HK-2 (cell line): ENCODE results near the gene GASK1A.
"Not testable (repeated sequence)": the region's sequence is repeated elsewhere in the genome, so short reads cannot be mapped to it uniquely, and the experiment has no call there.

Experiments
- DNase-seq: peaks from one replicate; pipeline ENCODE4 v3.0.0-alpha.2; 2018; ENCODE audit not compliant: unreplicated experiment

GASK1A gene

GRCh38 chr3:43062040-43062563, 83.0 kb downstream of the GASK1A start:
- no peak for DNase-seq

DNA sequence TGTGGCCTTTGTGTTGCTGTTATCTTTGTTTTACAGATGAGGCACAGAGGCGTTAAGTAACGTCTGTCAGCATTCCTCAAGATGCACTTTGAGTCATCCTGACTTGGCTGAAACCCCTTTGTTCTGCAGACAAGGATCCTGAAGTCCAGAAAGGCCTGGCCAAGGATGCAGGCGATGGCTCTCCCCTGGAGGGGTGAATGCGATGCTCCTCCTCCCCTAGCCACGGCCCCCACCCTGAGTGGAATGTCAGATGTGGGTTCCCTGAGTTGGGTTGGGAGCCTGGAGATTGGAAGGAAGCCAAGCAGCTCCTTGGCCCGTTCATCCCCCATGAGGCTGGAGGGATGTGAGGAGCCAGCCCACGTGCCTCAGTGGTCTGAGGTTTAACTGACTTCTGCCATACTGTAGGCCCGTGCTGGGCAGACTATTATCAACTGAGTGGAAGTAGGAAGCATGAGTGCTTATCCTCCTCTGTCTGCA, 83.5 kb downstream of the GASK1A start:
- DNase-seq, result no peak

DNA sequence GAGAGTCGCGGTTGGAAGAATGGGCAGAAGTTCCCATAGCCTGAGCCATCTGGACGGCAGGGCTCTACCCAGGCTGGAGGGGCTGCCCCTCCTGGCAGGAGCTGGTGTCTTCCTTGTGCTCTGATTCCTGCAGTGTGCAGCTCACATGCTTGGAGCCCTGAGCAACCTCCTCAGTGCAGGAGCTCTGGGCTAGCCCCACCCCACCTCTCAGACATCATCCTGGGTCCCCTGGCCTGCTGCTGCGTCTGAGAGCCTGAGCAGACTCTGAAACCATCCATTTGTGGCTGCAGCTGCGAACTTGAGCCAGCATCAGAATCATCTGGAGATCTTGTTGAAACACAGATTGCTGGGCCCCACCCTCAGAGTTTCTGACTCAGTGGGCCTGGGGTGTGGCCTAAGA, 84.0 kb downstream of the GASK1A start:
- DNase-seq, result no peak

GRCh38 chr3:43070670-43071069, 91.6 kb downstream of the GASK1A start:
- not testable (repeated sequence) for DNase-seq

GRCh38 chr3:43071313-43071893, 92.3 kb downstream of the GASK1A start:
- no peak for DNase-seq

- DNase-seq, result no peak
These were observed 93.2 kb downstream of the GASK1A start for GRCh38 chr3:43072361-43072760.

- no peak for DNase-seq
These were observed 94.2 kb downstream of the GASK1A start for GRCh38 chr3:43073116-43073835.

DNA sequence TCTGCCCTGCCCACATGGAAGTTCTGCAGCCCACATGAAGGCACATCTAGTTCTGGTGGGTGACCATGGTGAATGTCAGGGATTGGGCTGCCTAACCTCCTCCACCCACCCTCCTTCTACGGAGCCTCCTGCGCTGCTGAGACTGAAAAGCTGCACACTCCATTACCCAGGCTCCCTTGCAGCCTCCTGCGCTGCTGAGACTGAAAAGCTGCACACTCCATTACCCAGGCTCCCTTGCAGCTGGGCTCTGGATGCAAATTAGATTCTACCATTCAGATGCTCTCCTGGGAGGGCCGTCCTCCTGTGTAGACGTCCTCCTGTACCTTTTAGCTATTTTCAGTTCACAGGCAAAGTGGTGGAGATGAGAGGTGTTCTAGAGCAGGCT, 94.7 kb downstream of the GASK1A start:
- no peak for DNase-seq

DNA sequence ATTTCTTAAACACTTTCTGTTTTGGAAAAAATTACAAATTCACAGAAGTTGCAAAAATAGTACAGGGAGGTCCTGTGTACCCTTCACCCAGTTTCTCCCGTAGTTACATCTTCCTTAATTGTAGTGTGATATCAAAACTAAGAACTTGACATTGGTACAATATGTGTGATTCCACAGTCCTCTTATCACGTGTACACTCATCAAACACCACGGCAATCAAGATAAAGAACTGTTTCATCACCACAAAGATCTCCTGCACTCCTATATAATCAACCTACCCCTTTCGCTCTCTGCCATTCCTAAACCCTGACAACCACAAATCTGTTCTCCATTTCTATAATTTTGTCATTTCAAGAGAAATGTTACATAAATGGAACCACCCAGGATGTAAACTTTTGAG, 95.4 kb downstream of the GASK1A start:
- no peak for DNase-seq

DNA sequence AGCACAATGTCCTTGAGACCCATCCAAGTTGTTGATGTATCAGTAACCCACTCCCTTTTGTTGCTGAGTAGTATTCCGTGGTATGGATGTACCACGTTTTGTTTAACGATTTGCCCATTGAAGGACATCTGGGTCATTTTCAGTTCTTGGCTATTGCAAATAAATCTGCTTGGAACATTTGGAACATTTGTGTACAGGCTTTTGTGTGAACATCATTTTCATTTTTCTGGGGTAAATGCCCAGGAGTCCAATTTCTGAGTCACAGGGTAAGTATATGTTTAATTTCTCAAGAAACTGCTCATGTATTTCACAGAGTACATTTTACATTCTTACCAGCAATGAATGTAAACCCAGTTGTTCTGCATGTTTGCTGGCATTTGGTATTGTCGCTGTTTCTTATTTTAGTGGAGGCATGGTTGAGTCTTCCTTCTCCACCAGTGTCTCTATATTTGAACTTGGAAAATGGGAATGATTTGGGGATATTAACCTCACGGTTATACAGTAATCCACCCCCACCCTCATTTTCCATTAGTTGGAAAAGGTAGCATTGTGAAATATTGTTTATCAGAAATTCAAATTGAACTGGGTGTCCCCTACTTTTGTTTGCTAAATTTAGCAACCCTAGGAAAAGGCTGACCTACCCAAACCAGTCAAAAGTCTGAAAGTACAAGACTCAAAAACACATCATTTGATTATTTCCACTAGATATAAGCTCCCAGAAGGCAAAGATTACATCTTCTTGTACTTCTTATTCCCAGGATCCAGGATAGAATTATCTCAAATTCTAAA, 96.0 kb downstream of the GASK1A start:
- DNase-seq, result no peak

- no peak for DNase-seq
These were observed 97.0 kb downstream of the GASK1A start for GRCh38 chr3:43075904-43076661.

GRCh38 chr3:43076857-43077256, 97.7 kb downstream of the GASK1A start:
- no peak for DNase-seq

GRCh38 chr3:43077261-43077660, 98.2 kb downstream of the GASK1A start:
- no peak for DNase-seq

GRCh38 chr3:43077707-43078106, 98.6 kb downstream of the GASK1A start:
- no peak for DNase-seq

GRCh38 chr3:43079536-43080332, 100.6 kb downstream of the GASK1A start:
- no peak for DNase-seq

- DNase-seq, result no peak
These were observed 101.8 kb downstream of the GASK1A start for GRCh38 chr3:43080726-43081568.

DNA sequence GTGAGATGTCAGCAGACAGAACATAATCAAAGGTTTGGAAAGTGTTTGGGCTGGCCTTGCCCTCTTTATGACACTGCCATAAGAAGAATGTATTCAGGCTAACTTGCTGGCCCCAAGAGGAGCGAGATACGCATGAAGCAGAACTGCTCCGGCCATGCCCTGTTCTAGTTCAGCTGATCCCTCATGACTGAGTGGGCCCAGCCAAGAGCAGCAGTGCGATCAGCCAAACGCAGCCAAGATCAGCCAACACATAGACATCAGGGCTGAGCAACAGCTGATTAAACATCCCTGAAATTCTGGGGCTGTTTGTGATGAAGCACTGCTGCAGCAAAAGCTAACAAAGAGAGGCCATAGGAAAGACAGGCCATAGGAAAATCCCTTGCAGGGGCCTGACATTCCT, 102.7 kb downstream of the GASK1A start:
- DNase-seq, result no peak

DNA sequence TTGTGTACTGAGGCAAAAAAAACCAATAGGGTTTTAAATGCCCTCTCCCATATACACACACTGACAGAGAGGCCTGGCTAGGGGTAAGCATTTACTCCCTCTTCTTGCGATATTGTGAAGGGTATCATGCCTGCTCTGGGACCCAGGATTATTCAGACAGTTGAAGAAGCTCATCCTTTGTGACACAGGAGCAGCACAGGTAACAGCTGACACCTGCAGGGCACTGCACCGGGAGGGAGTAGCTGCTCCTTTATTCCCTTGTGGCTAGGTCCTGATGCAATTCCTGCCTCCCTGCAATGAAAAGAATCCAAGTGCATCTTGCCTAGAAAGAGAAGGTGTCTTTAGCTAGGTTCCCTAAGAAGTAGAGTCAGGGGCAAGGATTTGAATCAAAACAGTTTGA, 103.3 kb downstream of the GASK1A start:
- no peak for DNase-seq

DNA sequence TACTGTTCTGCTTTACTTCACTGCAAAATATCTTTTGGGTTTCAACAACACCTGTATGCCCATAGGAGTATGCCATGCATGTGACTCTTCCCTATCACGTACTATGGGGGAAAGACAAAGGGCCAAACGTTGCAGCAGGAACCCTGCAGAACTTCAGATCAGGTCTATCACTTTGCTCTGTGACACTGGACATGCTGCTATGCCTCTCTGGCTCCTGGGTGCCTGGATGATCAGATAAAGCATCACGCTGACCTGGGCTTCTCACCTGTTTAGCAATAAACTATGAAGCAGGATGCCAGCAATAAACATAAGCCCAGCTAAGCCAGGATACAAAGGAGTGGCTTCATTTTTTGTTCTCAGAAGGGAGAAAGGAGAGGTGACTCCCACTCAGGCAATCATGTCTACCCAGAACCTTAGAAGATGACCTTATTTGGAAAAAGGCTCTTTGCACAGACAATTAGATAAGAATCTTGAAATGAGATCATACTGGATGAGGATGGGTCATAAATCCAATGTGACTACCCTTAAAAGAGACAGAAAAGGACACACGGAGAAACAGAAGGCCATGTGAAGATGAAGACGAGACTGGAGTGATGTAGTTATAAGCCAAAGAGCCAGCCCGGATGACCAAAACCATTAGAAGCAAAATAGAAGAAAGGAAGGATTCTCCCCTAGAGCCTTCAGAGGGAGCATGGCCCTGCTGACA, 107.5 kb downstream of the GASK1A start:
- DNase-seq, result no peak
